SK-N-MC (cell line): ENCODE results near the gene RGS10.

Experiments
- EZH2 ChIP-seq: fragments of 200-600 bp; sonication (generic); IDR thresholded peaks from one replicate; pipeline ENCODE4 v1.6.1; 2017; ENCODE audit warnings: antibody characterized with exemption
- FOXP2 ChIP-seq: optimal IDR thresholded peaks from 2 replicates; pipeline ENCODE3; 2011; ENCODE audit warnings: mild to moderate bottlenecking, moderate library complexity; ENCODE audit not compliant: insufficient read depth; ENCODE audit errors: extremely low read length, control extremely low read depth
- POLR2AphosphoS5 ChIP-seq: IDR thresholded peaks from 2 replicates; pipeline ENCODE4 v1.6.1; 2012; ENCODE audit warnings: mild to moderate bottlenecking, low read depth, low read length, borderline replicate concordance

DNA sequence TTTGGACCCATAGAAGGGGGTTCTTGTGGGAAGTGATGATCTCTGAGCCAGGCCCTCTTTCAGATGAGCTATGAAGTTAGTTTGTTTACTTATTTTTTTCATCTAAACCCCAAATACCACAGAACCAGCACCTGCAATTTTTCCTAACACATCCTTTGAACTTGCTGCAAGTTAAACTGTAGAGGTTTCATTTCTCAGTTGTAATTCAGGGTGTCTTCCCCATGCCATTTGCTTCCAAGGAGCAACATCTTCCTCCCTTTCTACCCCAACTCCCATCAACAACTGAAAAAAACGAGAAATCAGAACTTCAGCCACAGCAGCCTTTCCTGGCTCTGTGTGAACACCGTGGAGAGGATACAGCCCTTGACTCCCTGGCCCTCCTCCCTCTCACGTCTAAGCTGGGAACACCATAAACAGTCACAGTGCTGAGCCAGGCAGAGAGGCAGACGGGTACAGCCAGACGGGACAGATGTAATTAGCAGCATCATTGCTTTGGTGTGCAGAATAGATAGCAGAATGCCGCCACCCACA lies 63.6 kb downstream of the RGS10 start:
- no peak for TF ChIP-seq POLR2AphosphoS5
- TF ChIP-seq EZH2 = no peak
- TF ChIP-seq FOXP2 = no peak
